LNCAP (cell line): ENCODE data around the gene DCC.

Experiments used
- CTCF ChIP-seq: fragments of 450-650 bp; IDR thresholded peaks from 2 replicates; pipeline ENCODE4 v1.5.1; 2017; ENCODE audit warnings: mild to moderate bottlenecking

DCC gene

GRCh38 chr18:53527365-53527764, 1187.4 kb downstream of the DCC start:
- no peak for TF ChIP-seq CTCF

GRCh38 chr18:53531187-53531586, 1191.2 kb downstream of the DCC start:
- no peak for TF ChIP-seq CTCF

- TF ChIP-seq CTCF, result no peak
Measured at GRCh38 chr18:53531896-53532295, 1191.9 kb downstream of the DCC start.

- no peak for TF ChIP-seq CTCF
Measured at GRCh38 chr18:53534203-53534602, 1194.2 kb downstream of the DCC start.

- no peak for TF ChIP-seq CTCF
Measured at GRCh38 chr18:53534695-53535094, 1194.7 kb downstream of the DCC start.

GRCh38 chr18:53536908-53537307, 1196.9 kb downstream of the DCC start:
- TF ChIP-seq CTCF, result no peak

GRCh38 chr18:53541924-53542323, 1201.9 kb downstream of the DCC start:
- TF ChIP-seq CTCF, result no peak

- no peak for TF ChIP-seq CTCF
Measured at GRCh38 chr18:53543711-53544110, 1203.7 kb downstream of the DCC start.
